Measurements from ENCODE around the gene PROCA1. TPM values are rescaled to one million over a fixed set of nuclear protein-coding genes. Genes with fewer than 3 reads are reported as not detected.

PROCA1 gene
- total and polyA plus RNA-seq, 9 of the 15 experiments (the other 6 are each of a cell fraction or from before 2014, with no cell fraction given): 0.78 to 16.2 (median 5.6) TPM

DNA sequence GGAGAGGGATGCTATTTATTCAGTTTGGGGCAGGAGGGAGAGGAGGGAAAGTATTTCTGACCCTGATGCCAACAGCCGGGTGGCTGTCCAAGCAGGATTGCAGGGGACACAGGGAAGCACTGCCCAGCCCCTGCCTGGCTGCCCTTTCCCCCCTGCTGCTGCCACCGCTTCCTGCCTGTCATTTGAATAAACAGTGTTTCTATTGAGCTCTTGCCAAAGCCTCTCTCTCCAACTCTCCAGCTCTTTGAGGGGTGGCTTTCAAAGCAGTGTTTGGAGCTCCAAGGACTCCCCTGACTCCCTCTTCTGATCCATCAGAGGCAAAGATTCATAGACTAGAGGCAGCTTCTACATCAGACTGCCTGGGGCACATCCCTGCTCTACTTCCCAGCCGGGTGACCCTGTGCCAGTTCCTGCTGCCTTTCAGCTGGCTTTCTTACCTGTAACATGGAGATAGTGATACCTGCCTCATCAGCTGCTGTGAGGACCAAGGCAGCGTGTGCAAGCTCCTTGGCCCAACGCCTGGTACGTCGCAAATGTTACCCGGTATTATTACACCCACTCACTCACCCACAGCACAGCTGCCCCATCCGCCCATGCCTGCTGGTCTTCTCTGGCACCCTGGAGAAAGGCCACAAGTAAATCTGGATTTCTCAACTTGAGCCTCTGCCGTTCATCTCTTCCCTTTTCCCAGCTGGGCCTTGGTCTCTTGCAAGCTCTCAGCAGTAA is 9.5 kb downstream of the PROCA1 start:
- Histone ChIP-seq H2AFZ (ENCODE audit: low read depth, low read length) (no peak overlapping the region), H3K4me3 (no peak overlapping the region), H3K79me2 (ENCODE audit: control insufficient read depth, insufficient read depth, low read length) (no peaks in the 10 kb centered on the region), H3K27ac (ENCODE audit: extremely low read depth, low read depth, low read length) (no peak overlapping the region), H3K9me1 (ENCODE audit: control insufficient read depth, insufficient read depth, low read length) (no peaks in the 10 kb centered on the region), H3K4me2 (ENCODE audit: insufficient read depth, low read length) (no peak overlapping the region), H3K9ac (ENCODE audit: insufficient read depth in 1 of 2, low read depth in 2 of 2, low read length in 2 of 2) (peak overlapping the region in 1 of 2 experiments; percentile 69; a peak in 1 of 4 replicates), H4K20me1 (replicated peaks; ENCODE audit: control insufficient read depth, insufficient read depth, low read length) (no peaks in the 10 kb centered on the region; the same call in 1 of the 2 replicates), H3K36me3 (ENCODE audit: control insufficient read depth, insufficient read depth, low read length) (peaks cover 80% of the 10 kb centered on the region), H3K9me3 (replicated peaks; ENCODE audit: control insufficient read depth, insufficient read depth, low read depth, low read length) (no peaks in the 10 kb centered on the region), H3K4me1 (replicated peaks in 1 of 2; ENCODE audit: control insufficient read depth in 2 of 2, insufficient read depth in 2 of 2, low read length in 2 of 2) (peaks cover 2 to 7% of the 10 kb centered on the region in 2 experiments; a peak in 3 of 5 replicates), H3K27me3 (ENCODE audit: control insufficient read depth in 2 of 2, insufficient read depth in 2 of 2, low read length in 2 of 2) (no peaks in the 10 kb centered on the region)
- FAIRE-seq: no peak
- ATAC-seq: no peak
- 93% methylated on average over 10 of the region's 10 CpGs for WGBS (ENCODE audit: insufficient coverage, low coverage, missing lambda C conversion rate)
- ChIA-PET CTCF (ENCODE audit: low intra/inter-chr PET ratio) (no interaction called here), POLR2A (interaction anchor here (0.6 to 4.0 kb wide), 19 partner anchors 8 to 522 kb away, joined by 3 to 27 read pairs (median 3); partner anchors contain the start of genes PROCA1, RPL23A, SDF2 and SUPT6H)
- TF ChIP-seq MED1 (CRISPR knock-in tag; IDR thresholded peaks at IDR 0.05; ENCODE audit: borderline replicate concordance) (no peak), POLR2G (IDR thresholded peaks at IDR 0.05; ENCODE audit: low read depth, low read length) (0 out of 2 replicates have a peak, but pooled peaks have one; percentile 17)
- intact Hi-C loops (cut with micrococcal nuclease): no loop called here
- no peak for DNase-seq (ENCODE audit: extremely low read depth in 1 of 4, low spot score in 3 of 4)
- in situ Hi-C loops (cut with MboI): no loop called here
- no TSS peak for BruUV-seq (replicated peaks)

DNA sequence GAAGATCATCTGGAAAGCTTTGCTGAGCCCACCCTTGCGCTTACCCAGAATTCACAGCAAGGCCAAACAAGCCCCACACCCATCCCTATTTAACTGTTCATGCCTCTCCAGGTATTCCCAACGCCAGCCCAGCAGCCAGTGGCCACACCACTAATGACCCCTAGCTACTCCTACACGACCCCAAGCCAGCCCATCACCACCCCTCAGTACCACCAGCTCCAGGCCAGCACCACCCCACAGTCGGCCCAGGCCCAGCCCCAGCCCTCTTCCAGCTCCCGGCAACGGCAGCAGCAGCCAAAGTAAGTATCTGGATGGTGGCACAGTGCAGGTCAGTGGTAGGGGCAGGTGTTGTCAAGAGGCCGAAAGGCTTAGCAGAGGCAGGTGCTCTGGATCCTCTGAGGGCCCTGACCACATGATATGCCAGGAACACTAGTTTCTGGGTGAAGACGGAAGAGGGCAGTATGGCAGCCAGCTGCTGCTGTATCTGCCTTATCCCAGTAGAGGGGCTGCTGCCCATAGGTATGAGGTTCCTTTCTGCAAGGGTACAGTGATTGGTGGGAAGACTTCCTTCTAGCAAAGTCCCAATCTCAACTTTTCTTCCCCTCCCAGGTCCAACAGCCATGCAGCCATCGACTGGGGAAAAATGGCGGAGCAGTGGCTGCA is 10.7 kb downstream of the PROCA1 start:
- no TSS peak for BruUV-seq (replicated peaks)
- CTCF ChIA-PET (ENCODE audit: low intra/inter-chr PET ratio): no interaction called here
- peaks cover 0 to 7% of the 10 kb centered on the region in 2 experiments; a peak in 1 of 5 replicates for H3K4me1 ChIP-seq (replicated peaks in 1 of 2; ENCODE audit: control insufficient read depth in 2 of 2, insufficient read depth in 2 of 2, low read length in 2 of 2)

More for the DNA sequence above, 10.7 kb downstream of the PROCA1 start:
- Histone ChIP-seq H3K9ac (ENCODE audit: insufficient read depth in 1 of 2, low read depth in 2 of 2, low read length in 2 of 2) (no peak overlapping the region), H3K9me3 (replicated peaks; ENCODE audit: control insufficient read depth, insufficient read depth, low read depth, low read length) (no peaks in the 10 kb centered on the region), H3K79me2 (ENCODE audit: control insufficient read depth, insufficient read depth, low read length) (no peaks in the 10 kb centered on the region), H3K9me1 (ENCODE audit: control insufficient read depth, insufficient read depth, low read length) (no peaks in the 10 kb centered on the region), H3K4me2 (ENCODE audit: insufficient read depth, low read length) (no peak overlapping the region), H4K20me1 (replicated peaks; ENCODE audit: control insufficient read depth, insufficient read depth, low read length) (no peaks in the 10 kb centered on the region; the same call in 1 of the 2 replicates), H3K27ac (ENCODE audit: extremely low read depth, low read depth, low read length) (no peak overlapping the region), H3K36me3 (ENCODE audit: control insufficient read depth, insufficient read depth, low read length) (peaks cover 92% of the 10 kb centered on the region), H3K4me3 (no peak overlapping the region), H2AFZ (ENCODE audit: low read depth, low read length) (no peak overlapping the region), H3K27me3 (ENCODE audit: control insufficient read depth in 2 of 2, insufficient read depth in 2 of 2, low read length in 2 of 2) (no peaks in the 10 kb centered on the region)
- no peak for ATAC-seq
- 90% methylated on average over 10 of the region's 10 CpGs for WGBS (ENCODE audit: insufficient coverage, low coverage, missing lambda C conversion rate)
- POLR2A ChIA-PET: interaction anchor here (0.7 to 1.9 kb wide), 4 partner anchors 10 to 91 kb away, joined by 3 to 12 read pairs (median 4); partner anchors contain the start of genes PROCA1, SDF2 and SUPT6H
- no peak for FAIRE-seq
- in situ Hi-C loops (cut with MboI): no loop called here
- TF ChIP-seq PML (IDR thresholded peaks at IDR 0.05; ENCODE audit: low read length) (no peak), RB1 (IDR thresholded peaks at IDR 0.05; ENCODE audit: low read depth) (no peak), ZNF586 (CRISPR knock-in tag; conservative IDR thresholded peaks at IDR 0.05) (no peak), GTF2E2 (tag; IDR thresholded peaks at IDR 0.05) (no peak), ZNF316 (IDR thresholded peaks at IDR 0.05) (no peak), EP300 (IDR thresholded peaks at IDR 0.05; ENCODE audit: low read length) (no peak), ELF4 (CRISPR knock-in tag; IDR thresholded peaks at IDR 0.05) (no peak), POLR2G (IDR thresholded peaks at IDR 0.05; ENCODE audit: low read depth, low read length) (peak; percentile 56)
- TF ChIP-seq, protein P1, sequence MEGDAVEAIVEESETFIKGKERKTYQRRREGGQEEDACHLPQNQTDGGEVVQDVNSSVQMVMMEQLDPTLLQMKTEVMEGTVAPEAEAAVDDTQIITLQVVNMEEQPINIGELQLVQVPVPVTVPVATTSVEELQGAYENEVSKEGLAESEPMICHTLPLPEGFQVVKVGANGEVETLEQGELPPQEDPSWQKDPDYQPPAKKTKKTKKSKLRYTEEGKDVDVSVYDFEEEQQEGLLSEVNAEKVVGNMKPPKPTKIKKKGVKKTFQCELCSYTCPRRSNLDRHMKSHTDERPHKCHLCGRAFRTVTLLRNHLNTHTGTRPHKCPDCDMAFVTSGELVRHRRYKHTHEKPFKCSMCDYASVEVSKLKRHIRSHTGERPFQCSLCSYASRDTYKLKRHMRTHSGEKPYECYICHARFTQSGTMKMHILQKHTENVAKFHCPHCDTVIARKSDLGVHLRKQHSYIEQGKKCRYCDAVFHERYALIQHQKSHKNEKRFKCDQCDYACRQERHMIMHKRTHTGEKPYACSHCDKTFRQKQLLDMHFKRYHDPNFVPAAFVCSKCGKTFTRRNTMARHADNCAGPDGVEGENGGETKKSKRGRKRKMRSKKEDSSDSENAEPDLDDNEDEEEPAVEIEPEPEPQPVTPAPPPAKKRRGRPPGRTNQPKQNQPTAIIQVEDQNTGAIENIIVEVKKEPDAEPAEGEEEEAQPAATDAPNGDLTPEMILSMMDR (IDR thresholded peaks at IDR 0.05 in 2 of 3, conservative IDR thresholded peaks at IDR 0.05 in 1 of 3; ENCODE audit: insufficient read depth in 2 of 3, low read depth in 1 of 3, low read length in 3 of 3): 0 out of 6 replicates have a peak, but pooled peaks of 1 of the 3 experiments have one; percentile 13
- peak in 1 of 4 experiments; percentile 12 for DNase-seq (ENCODE audit: extremely low read depth in 1 of 4, low spot score in 3 of 4)
- intact Hi-C loops (cut with micrococcal nuclease): no loop called here
